MM.1S (cell line): ENCODE measurements around the gene TMEM254.

Source experiments
- EZH2phosphoT487 ChIP-seq: fragments of 300-600 bp; sonication (generic); IDR thresholded peaks from 2 replicates; pipeline ENCODE4 v1.6.1; 2018; ENCODE audit warnings: antibody characterized with exemption, low read length
- TF ChIP-seq, protein P1 (sequence below): fragments of 300-600 bp; sonication (generic); IDR thresholded peaks from 2 replicates; pipeline ENCODE4 v1.5.1; 2016; ENCODE audit warnings: antibody characterized with exemption, low read length, mixed read lengths

DNA sequence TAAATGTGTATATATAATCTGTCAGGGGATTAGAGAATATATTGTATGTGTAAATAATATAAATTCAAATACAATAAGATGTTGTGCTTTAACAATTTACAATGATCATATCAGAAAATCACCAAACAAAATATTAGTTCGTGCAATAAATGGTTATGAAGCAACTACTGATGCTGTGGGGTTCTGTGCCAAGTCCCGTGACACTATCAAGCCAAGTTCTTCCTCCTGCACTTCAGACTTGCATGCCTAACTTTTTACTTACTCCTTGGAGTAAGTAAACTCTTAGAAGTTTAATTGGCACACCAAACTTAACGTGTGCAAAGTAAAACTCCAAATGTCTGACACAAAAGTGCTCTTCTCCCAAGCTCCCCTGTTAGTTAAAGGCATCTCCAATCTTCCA is 26.5 kb upstream of the TMEM254 start:
- TF ChIP-seq, protein P1, sequence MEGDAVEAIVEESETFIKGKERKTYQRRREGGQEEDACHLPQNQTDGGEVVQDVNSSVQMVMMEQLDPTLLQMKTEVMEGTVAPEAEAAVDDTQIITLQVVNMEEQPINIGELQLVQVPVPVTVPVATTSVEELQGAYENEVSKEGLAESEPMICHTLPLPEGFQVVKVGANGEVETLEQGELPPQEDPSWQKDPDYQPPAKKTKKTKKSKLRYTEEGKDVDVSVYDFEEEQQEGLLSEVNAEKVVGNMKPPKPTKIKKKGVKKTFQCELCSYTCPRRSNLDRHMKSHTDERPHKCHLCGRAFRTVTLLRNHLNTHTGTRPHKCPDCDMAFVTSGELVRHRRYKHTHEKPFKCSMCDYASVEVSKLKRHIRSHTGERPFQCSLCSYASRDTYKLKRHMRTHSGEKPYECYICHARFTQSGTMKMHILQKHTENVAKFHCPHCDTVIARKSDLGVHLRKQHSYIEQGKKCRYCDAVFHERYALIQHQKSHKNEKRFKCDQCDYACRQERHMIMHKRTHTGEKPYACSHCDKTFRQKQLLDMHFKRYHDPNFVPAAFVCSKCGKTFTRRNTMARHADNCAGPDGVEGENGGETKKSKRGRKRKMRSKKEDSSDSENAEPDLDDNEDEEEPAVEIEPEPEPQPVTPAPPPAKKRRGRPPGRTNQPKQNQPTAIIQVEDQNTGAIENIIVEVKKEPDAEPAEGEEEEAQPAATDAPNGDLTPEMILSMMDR, result no peak
- TF ChIP-seq EZH2phosphoT487, result no peak
